GM10248 (cell line): ENCODE measurements around the gene LBX2.
A peak's percentile ranks its signal among the peaks of the same experiment; 100 is the strongest.

Experiments
- CTCF ChIA-PET: fragments of 300-600 bp; sonication (Branson Sonifier 250); formaldehyde crosslinking; extraction: SDS; loops from one replicate; lab custom pipeline; 2021; ENCODE audit warnings: antibody characterized with exemption; lab: Yijun Ruan, JAX
- POLR2A ChIA-PET: fragments of 350-650 bp; sonication (Branson Sonifier 250); formaldehyde crosslinking; extraction: SDS; loops from one replicate; lab custom pipeline; 2020; ENCODE audit warnings: antibody characterized with exemption; lab: Yijun Ruan, JAX
- DNase-seq: peaks from one replicate; pipeline ENCODE4 v3.0.0; 2012; ENCODE audit errors: extremely low spot score
- CTCF ChIP-seq: IDR thresholded peaks from 2 replicates; pipeline ENCODE4 v1.5.1; 2012; ENCODE audit warnings: mild to moderate bottlenecking, low read depth; ENCODE audit errors: extremely low read depth, missing control alignments, control extremely low read depth

LBX2 gene

GRCh38 chr2:74522516-74522915, 23.1 kb upstream of the LBX2 start:
- ChIA-PET CTCF (interaction anchor here (0.7 to 1.8 kb wide), 3 partner anchors 12 to 40 kb away, joined by 3 to 6 read pairs (median 5); partner anchors contain the start of genes CCDC142 and TTC31), POLR2A (interaction anchor here (0.5 kb wide), 1 partner anchor 8 kb away, joined by 4 read pairs; the partner anchor contains the start of gene TLX2)
- TF ChIP-seq CTCF = no peak
- DNase-seq = no peak

GRCh38 chr2:74516650-74517049, 17.2 kb upstream of the LBX2 start:
- TF ChIP-seq CTCF = no peak
- no peak for DNase-seq
- POLR2A ChIA-PET = interaction anchor here (1.0 kb wide), 1 partner anchor 13 kb away, joined by 5 read pairs; the partner anchor contains the start of genes AUP1 and HTRA2
- CTCF ChIA-PET = interaction anchor here (1.0 to 1.3 kb wide), 4 partner anchors 13 to 71 kb away, joined by 3 to 6 read pairs (median 4); partner anchors contain the start of gene HTRA2

- TF ChIP-seq CTCF = no peak
- POLR2A ChIA-PET = interaction anchor here (1.0 kb wide), 1 partner anchor 14 kb away, joined by 5 read pairs; the partner anchor contains the start of genes AUP1 and HTRA2
- DNase-seq = peak; percentile 93
- CTCF ChIA-PET = interaction anchor here (1.0 to 1.3 kb wide), 4 partner anchors 12 to 71 kb away, joined by 3 to 6 read pairs (median 4); partner anchors contain the start of gene HTRA2
These were observed 16.7 kb upstream of the LBX2 start for GRCh38 chr2:74515981-74516633.

- no peak for DNase-seq
- no peak for TF ChIP-seq CTCF
- ChIA-PET CTCF (interaction anchor here (0.6 to 3.9 kb wide), 5 partner anchors 11 to 83 kb away, joined by 3 to 10 read pairs (median 4); partner anchors contain the start of genes CCDC142 and TTC31), POLR2A (no interaction called here)
These were observed 16.0 kb upstream of the LBX2 start for GRCh38 chr2:74515271-74515980.

GRCh38 chr2:74514368-74515270, 15.2 kb upstream of the LBX2 start, which contains the start of gene TLX2:
Gene TLX2 (plus strand): TSS chr2:74514450. CDS start chr2:74514807, 357 bp downstream.
- DNase-seq = peak; percentile 31
- ChIA-PET POLR2A (interaction anchor here (0.7 kb wide), 1 partner anchor 8 kb away, joined by 4 read pairs; no protein-coding TSS in a partner anchor), CTCF (interaction anchor here (1.0 to 3.9 kb wide), 4 partner anchors 17 to 74 kb away, joined by 3 to 10 read pairs (median 4); partner anchors contain the start of genes CCDC142 and TTC31)
- TF ChIP-seq CTCF = no peak
